Embryonic facial prominence (tissue), 1 donor: Measurements from ENCODE around the gene GADD45A.

Source experiments
- DNase-seq: peaks from one replicate; pipeline ENCODE4 v3.0.0-alpha.2; 2016; ENCODE audit errors: extremely low spot score

Gene GADD45A

GRCh38 chr1:67688526-67689219 is 3.7 kb downstream of the GADD45A start:
- DNase-seq, result no peak

- DNase-seq, result no peak
These were observed 4.4 kb downstream of the GADD45A start for GRCh38 chr1:67689267-67690017.

- no peak for DNase-seq
These were observed 5.0 kb downstream of the GADD45A start for GRCh38 chr1:67690018-67690363.

GRCh38 chr1:67690411-67690810 is 5.4 kb downstream of the GADD45A start:
- no peak for DNase-seq

- DNase-seq, result no peak
These were observed 6.7 kb downstream of the GADD45A start for GRCh38 chr1:67691712-67692111.

- no peak for DNase-seq
These were observed 11.0 kb downstream of the GADD45A start for GRCh38 chr1:67695963-67696362.

GRCh38 chr1:67696708-67697107 is 11.7 kb downstream of the GADD45A start:
- no peak for DNase-seq

GRCh38 chr1:67700220-67700619 is 15.2 kb downstream of the GADD45A start:
- no peak for DNase-seq

GRCh38 chr1:67700692-67701410 is 15.8 kb downstream of the GADD45A start:
- DNase-seq, result no peak

- no peak for DNase-seq
These were observed 16.9 kb downstream of the GADD45A start for GRCh38 chr1:67701876-67702275.

- DNase-seq, result no peak
These were observed 19.4 kb downstream of the GADD45A start for GRCh38 chr1:67704351-67704750.

GRCh38 chr1:67705735-67706453 is 20.9 kb downstream of the GADD45A start:
- no peak for DNase-seq

- no peak for DNase-seq
These were observed 23.6 kb downstream of the GADD45A start for GRCh38 chr1:67708606-67709005.

GRCh38 chr1:67710417-67710816 is 25.4 kb downstream of the GADD45A start:
- no peak for DNase-seq

GRCh38 chr1:67711158-67711854 is 26.3 kb downstream of the GADD45A start:
- DNase-seq, result no peak

- no peak for DNase-seq
These were observed 26.8 kb downstream of the GADD45A start for GRCh38 chr1:67711855-67712212.

GRCh38 chr1:67713057-67713846 is 28.3 kb downstream of the GADD45A start:
- DNase-seq, result no peak

GRCh38 chr1:67715819-67716218 is 30.8 kb downstream of the GADD45A start:
- DNase-seq, result no peak

- DNase-seq, result no peak
These were observed 31.8 kb downstream of the GADD45A start for GRCh38 chr1:67716800-67717199.

- DNase-seq, result no peak
These were observed 32.9 kb downstream of the GADD45A start for GRCh38 chr1:67717876-67718275.
